NCI-H2196 treated with DMSO at 0.1 percent for 48 hours (cell line): Measurements from ENCODE around the gene RNF148.
"Not testable (repeated sequence)": the region's sequence is repeated elsewhere in the genome, so short reads cannot be mapped to it uniquely, and the experiment has no call there.

ENCODE experiments used
- DNase-seq: peaks from one replicate; lab custom pipeline; 2025; ENCODE audit not compliant: unreplicated experiment; lab: John Stamatoyannopoulos, UW

Gene RNF148

GRCh38 chr7:122691569-122692235 is 11.0 kb downstream of the RNF148 start:
- no peak for DNase-seq

GRCh38 chr7:122689346-122690109 is 13.2 kb downstream of the RNF148 start:
- no peak for DNase-seq

GRCh38 chr7:122688400-122688998 is 14.2 kb downstream of the RNF148 start:
- DNase-seq: no peak

- no peak for DNase-seq
Measured at GRCh38 chr7:122686360-122686878, 16.3 kb downstream of the RNF148 start.

GRCh38 chr7:122684504-122684903 is 18.2 kb downstream of the RNF148 start:
- no peak for DNase-seq

GRCh38 chr7:122682815-122683550 is 19.7 kb downstream of the RNF148 start:
- DNase-seq: no peak

- DNase-seq: not testable (repeated sequence)
Measured at GRCh38 chr7:122681186-122681585, 21.5 kb downstream of the RNF148 start.

GRCh38 chr7:122679813-122680212 is 22.9 kb downstream of the RNF148 start:
- no peak for DNase-seq

GRCh38 chr7:122679269-122679709 is 23.4 kb downstream of the RNF148 start:
- DNase-seq: not testable (repeated sequence)

GRCh38 chr7:122677149-122677548 is 25.6 kb downstream of the RNF148 start:
- DNase-seq: no peak

- peak; percentile 36 for DNase-seq
Measured at GRCh38 chr7:122676466-122676865, 26.3 kb downstream of the RNF148 start.

- DNase-seq: no peak
Measured at GRCh38 chr7:122675621-122676020, 27.1 kb downstream of the RNF148 start.

- no peak for DNase-seq
Measured at GRCh38 chr7:122675011-122675410, 27.7 kb downstream of the RNF148 start.

GRCh38 chr7:122674502-122674901 is 28.2 kb downstream of the RNF148 start:
- peak; percentile 33 for DNase-seq

- no peak for DNase-seq
Measured at GRCh38 chr7:122673951-122674350, 28.8 kb downstream of the RNF148 start.

GRCh38 chr7:122672536-122672935 is 30.2 kb downstream of the RNF148 start:
- no peak for DNase-seq

- DNase-seq: no peak
Measured at GRCh38 chr7:122663733-122664132, 39.0 kb downstream of the RNF148 start.

- DNase-seq: no peak
Measured at GRCh38 chr7:122658856-122659255, 43.9 kb downstream of the RNF148 start.

GRCh38 chr7:122653685-122654084 is 49.0 kb downstream of the RNF148 start:
- DNase-seq: no peak

- DNase-seq: no peak
Measured at GRCh38 chr7:122652876-122653275, 49.8 kb downstream of the RNF148 start.
